GM23338 (cell line): ENCODE data around the gene GPRASP1.

Experiments used
- TF ChIP-seq, protein P1 (sequence below): IDR thresholded peaks from one replicate; pipeline ENCODE4 v1.6.1; 2018; ENCODE audit warnings: antibody characterized with exemption; ENCODE audit not compliant: unreplicated experiment
- TF ChIP-seq, protein P2 (sequence below), 2 experiments: fragments of 200-600 bp in 1 of 2; sonication (generic) in 1 of 2; conservative IDR thresholded peaks; 2 replicates each; pipeline versions ENCODE4 v1.5.1 to v1.6.1; 2016 to 2017; ENCODE audit warnings: antibody characterized with exemption in 2 of 2, low read depth in 2 of 2, mild to moderate bottlenecking in 2 of 2, moderate library complexity in 1 of 2

- TF ChIP-seq, protein P1, sequence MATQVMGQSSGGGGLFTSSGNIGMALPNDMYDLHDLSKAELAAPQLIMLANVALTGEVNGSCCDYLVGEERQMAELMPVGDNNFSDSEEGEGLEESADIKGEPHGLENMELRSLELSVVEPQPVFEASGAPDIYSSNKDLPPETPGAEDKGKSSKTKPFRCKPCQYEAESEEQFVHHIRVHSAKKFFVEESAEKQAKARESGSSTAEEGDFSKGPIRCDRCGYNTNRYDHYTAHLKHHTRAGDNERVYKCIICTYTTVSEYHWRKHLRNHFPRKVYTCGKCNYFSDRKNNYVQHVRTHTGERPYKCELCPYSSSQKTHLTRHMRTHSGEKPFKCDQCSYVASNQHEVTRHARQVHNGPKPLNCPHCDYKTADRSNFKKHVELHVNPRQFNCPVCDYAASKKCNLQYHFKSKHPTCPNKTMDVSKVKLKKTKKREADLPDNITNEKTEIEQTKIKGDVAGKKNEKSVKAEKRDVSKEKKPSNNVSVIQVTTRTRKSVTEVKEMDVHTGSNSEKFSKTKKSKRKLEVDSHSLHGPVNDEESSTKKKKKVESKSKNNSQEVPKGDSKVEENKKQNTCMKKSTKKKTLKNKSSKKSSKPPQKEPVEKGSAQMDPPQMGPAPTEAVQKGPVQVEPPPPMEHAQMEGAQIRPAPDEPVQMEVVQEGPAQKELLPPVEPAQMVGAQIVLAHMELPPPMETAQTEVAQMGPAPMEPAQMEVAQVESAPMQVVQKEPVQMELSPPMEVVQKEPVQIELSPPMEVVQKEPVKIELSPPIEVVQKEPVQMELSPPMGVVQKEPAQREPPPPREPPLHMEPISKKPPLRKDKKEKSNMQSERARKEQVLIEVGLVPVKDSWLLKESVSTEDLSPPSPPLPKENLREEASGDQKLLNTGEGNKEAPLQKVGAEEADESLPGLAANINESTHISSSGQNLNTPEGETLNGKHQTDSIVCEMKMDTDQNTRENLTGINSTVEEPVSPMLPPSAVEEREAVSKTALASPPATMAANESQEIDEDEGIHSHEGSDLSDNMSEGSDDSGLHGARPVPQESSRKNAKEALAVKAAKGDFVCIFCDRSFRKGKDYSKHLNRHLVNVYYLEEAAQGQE, result no peak
- TF ChIP-seq, protein P2, sequence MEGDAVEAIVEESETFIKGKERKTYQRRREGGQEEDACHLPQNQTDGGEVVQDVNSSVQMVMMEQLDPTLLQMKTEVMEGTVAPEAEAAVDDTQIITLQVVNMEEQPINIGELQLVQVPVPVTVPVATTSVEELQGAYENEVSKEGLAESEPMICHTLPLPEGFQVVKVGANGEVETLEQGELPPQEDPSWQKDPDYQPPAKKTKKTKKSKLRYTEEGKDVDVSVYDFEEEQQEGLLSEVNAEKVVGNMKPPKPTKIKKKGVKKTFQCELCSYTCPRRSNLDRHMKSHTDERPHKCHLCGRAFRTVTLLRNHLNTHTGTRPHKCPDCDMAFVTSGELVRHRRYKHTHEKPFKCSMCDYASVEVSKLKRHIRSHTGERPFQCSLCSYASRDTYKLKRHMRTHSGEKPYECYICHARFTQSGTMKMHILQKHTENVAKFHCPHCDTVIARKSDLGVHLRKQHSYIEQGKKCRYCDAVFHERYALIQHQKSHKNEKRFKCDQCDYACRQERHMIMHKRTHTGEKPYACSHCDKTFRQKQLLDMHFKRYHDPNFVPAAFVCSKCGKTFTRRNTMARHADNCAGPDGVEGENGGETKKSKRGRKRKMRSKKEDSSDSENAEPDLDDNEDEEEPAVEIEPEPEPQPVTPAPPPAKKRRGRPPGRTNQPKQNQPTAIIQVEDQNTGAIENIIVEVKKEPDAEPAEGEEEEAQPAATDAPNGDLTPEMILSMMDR (conservative IDR thresholded peaks at IDR 0.05; ENCODE audit: low read depth in 2 of 2), result no peak
These were observed 18.2 kb downstream of the GPRASP1 start for GRCh38 chrX:102669526-102669925.
